OCI-LY3 (cell line): ENCODE data around the gene HOXD3.

Source experiments
- H2AFZ ChIP-seq: fragments of 200-600, 300-600 bp; shearing (Covaris generic); 2 replicates; pipeline ENCODE4 v1.6.0; 2014; ENCODE audit warnings: antibody characterized with exemption, low read depth, low read length
- H3K27ac ChIP-seq: fragments of 200-600, 300-600 bp; sonication (generic); 2 replicates; pipeline ENCODE4 v1.5.1; 2014; ENCODE audit warnings: mild to moderate bottlenecking, low read length, moderate library complexity, mixed read lengths
- H3K27me3 ChIP-seq: fragments of 200-600, 300-600 bp; sonication (generic); 2 replicates; pipeline ENCODE4 v1.6.1; 2014; ENCODE audit warnings: low read depth, low read length, mixed read lengths
- H3K36me3 ChIP-seq: fragments of 200-600, 300-600 bp; sonication (generic); replicated peaks from 2 replicates; pipeline ENCODE3; 2014; ENCODE audit warnings: low read depth, low read length, mixed read lengths
- H3K4me1 ChIP-seq: fragments of 300-600, 200-600 bp; sonication (generic); 2 replicates; pipeline ENCODE4 v1.6.1; 2014; ENCODE audit warnings: low read length, mixed read lengths
- H3K4me2 ChIP-seq: fragments of 200-600, 300-600 bp; sonication (generic); 2 replicates; pipeline ENCODE4 v1.6.1; 2014; ENCODE audit warnings: low read length, mixed read lengths
- H3K4me3 ChIP-seq: fragments of 300-600, 200-600 bp; sonication (generic); 2 replicates; pipeline ENCODE4 v1.5.1; 2014; ENCODE audit warnings: antibody characterized with exemption, mild to moderate bottlenecking, low read length, moderate library complexity
- H3K79me2 ChIP-seq: fragments of 300-600, 200-600 bp; shearing (Covaris generic); 2 replicates; pipeline ENCODE4 v1.6.1; 2014; ENCODE audit warnings: mild to moderate bottlenecking, low read length, mixed read lengths
- H3K9ac ChIP-seq: fragments of 300-600, 200-600 bp; shearing (Covaris generic); 2 replicates; pipeline ENCODE4 v1.6.0; 2014; ENCODE audit warnings: mild to moderate bottlenecking, low read length, moderate library complexity
- H3K9me3 ChIP-seq: fragments of 200-600, 300-600 bp; shearing (Covaris generic); 2 replicates; pipeline ENCODE4 v1.6.1; 2014; ENCODE audit warnings: low read length, mixed read lengths; ENCODE audit not compliant: insufficient read depth
- H4K20me1 ChIP-seq: fragments of 200-600, 300-600 bp; sonication (generic); 2 replicates; pipeline ENCODE4 v1.6.1; 2016; ENCODE audit warnings: low read length, mixed read lengths; ENCODE audit not compliant: insufficient read depth
- EZH2phosphoT487 ChIP-seq: fragments of 200-600 bp; shearing (Covaris generic); IDR thresholded peaks from 2 replicates; pipeline ENCODE4 v1.6.1; 2018; ENCODE audit warnings: antibody characterized with exemption, mixed run types, low read depth
- TF ChIP-seq, protein P1 (sequence below): fragments of 200-600, 300-600 bp; sonication (generic); IDR thresholded peaks from 2 replicates; pipeline ENCODE4 v1.5.1; 2014; ENCODE audit warnings: antibody characterized with exemption, low read length, low read depth

Gene HOXD3

DNA sequence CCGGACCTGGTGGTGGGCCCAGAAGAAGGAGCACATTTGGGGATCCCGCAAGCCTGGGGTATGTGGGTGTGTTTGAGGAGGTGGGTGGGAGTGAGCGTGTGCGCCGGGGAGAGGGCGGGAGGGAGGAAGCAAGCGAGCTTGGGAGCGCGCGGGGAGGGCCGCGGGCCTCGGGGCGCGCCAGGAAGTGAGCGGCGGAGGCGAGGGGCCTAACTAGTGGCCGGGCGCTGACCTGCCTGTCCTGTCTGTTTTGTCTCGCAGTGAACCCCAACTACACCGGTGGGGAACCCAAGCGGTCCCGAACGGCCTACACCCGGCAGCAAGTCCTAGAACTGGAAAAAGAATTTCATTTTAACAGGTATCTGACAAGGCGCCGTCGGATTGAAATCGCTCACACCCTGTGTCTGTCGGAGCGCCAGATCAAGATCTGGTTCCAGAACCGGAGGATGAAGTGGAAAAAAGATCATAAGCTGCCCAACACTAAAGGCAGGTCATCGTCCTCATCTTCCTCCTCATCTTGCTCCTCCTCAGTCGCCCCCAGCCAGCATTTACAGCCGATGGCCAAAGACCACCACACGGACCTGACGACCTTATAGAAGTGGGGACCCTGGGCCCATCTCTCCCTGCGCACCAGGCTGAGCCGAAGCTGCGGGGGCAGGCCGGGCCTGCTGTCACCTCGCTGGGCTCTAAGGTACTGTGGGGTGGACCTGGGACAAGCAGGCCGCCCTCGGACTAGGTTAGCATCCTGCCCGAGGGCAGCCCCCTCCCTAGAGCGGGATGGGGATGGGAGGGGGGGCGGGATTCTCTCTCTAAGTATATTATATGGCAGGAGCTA is 4.5 kb upstream of the HOXD3 start:
- Histone ChIP-seq H3K4me1 (no peaks in the 10 kb centered on the region), H2AFZ (no peak overlapping the region), H3K36me3 (no peaks in the 10 kb centered on the region), H3K9ac (no peak overlapping the region), H3K9me3 (no peaks in the 10 kb centered on the region), H3K4me2 (no peak overlapping the region), H4K20me1 (no peaks in the 10 kb centered on the region), H3K27ac (no peak overlapping the region), H3K79me2 (no peaks in the 10 kb centered on the region), H3K4me3 (no peak overlapping the region), H3K27me3 (no peaks in the 10 kb centered on the region)
- TF ChIP-seq EZH2phosphoT487: no peak
- TF ChIP-seq, protein P1, sequence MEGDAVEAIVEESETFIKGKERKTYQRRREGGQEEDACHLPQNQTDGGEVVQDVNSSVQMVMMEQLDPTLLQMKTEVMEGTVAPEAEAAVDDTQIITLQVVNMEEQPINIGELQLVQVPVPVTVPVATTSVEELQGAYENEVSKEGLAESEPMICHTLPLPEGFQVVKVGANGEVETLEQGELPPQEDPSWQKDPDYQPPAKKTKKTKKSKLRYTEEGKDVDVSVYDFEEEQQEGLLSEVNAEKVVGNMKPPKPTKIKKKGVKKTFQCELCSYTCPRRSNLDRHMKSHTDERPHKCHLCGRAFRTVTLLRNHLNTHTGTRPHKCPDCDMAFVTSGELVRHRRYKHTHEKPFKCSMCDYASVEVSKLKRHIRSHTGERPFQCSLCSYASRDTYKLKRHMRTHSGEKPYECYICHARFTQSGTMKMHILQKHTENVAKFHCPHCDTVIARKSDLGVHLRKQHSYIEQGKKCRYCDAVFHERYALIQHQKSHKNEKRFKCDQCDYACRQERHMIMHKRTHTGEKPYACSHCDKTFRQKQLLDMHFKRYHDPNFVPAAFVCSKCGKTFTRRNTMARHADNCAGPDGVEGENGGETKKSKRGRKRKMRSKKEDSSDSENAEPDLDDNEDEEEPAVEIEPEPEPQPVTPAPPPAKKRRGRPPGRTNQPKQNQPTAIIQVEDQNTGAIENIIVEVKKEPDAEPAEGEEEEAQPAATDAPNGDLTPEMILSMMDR: no peak

DNA sequence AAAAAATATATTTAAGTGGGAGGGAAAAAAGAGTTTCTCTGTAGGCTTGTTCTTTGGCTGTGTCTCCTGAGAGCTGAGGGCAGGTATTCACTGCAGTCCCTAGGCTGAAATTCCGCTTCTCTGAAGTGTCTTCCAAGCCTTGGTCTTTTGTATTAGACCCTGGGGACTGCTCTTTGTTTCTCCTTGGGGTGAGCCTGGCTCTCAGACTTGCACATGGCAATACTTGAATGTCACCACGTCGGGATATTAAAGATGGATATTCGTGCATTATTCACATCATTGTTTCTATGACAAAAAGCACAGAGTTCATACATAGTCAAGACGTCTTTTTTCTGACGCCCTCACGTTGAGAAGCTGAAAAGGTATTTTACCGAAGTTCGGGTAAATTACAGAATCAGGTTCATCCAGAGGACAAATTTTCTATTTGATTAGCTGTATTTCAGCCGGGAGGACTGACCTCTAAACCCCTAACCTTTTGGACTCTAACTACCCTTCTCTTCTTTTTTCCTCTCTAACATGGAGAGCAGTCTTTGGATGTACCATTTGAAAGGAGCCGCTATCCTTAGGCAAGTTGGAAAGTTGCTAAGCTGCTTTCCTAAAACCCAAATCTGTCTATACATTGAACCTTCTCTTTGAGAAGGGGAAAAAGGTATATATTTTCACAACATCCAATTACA is 2.4 kb upstream of the HOXD3 start:
- Histone ChIP-seq H3K9me3 (no peaks in the 10 kb centered on the region), H3K36me3 (no peaks in the 10 kb centered on the region), H3K27ac (no peak overlapping the region), H3K9ac (no peak overlapping the region), H3K4me3 (no peak overlapping the region), H3K27me3 (no peaks in the 10 kb centered on the region), H4K20me1 (no peaks in the 10 kb centered on the region), H3K4me1 (no peaks in the 10 kb centered on the region), H2AFZ (no peak overlapping the region), H3K79me2 (no peaks in the 10 kb centered on the region), H3K4me2 (no peak overlapping the region)
- no peak for TF ChIP-seq EZH2phosphoT487

DNA sequence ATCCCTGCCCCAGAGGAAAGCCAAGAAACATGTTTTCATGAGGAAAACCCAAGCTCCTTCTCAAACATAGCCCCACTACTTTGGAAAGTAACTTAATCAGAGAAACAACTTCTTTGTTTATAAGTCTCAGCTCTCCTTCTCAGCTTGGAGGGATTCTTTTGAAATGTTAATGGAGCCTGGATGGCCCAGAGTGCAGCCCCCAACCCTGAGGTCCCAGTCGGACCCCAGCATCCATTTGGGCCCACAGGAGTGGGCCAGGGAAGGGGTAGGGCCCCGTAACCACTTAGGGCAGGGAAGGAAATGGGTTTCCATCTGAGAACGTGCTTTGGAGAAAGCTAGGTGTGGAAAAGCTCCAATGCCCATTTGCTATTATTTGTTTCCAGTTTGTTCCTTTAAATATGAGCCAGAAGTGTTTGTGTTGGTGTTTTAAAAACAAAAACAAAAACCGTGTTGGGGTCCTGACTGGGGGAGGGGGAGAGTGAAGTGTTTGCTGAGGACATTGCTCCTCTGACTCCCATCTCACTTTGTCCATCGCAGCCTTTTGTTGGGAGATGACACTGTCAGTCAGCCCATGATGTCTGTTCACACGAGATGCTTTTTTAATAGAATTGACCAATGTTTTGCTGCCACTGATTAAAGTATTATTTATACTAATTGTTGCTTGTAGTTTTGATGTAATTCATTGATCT is 1.6 kb upstream of the HOXD3 start:
- H3K79me2 ChIP-seq: no peaks in the 10 kb centered on the region
- no peaks in the 10 kb centered on the region for H3K36me3 ChIP-seq
- no peak overlapping the region for H3K4me3 ChIP-seq
- TF ChIP-seq EZH2phosphoT487: no peak
- TF ChIP-seq, protein P1: no peak
- H2AFZ ChIP-seq: no peak overlapping the region
- H3K4me1 ChIP-seq: no peaks in the 10 kb centered on the region
- no peak overlapping the region for H3K9ac ChIP-seq
- no peaks in the 10 kb centered on the region for H4K20me1 ChIP-seq
- H3K27ac ChIP-seq: no peak overlapping the region
- no peaks in the 10 kb centered on the region for H3K27me3 ChIP-seq
- no peaks in the 10 kb centered on the region for H3K9me3 ChIP-seq
- H3K4me2 ChIP-seq: no peak overlapping the region

DNA sequence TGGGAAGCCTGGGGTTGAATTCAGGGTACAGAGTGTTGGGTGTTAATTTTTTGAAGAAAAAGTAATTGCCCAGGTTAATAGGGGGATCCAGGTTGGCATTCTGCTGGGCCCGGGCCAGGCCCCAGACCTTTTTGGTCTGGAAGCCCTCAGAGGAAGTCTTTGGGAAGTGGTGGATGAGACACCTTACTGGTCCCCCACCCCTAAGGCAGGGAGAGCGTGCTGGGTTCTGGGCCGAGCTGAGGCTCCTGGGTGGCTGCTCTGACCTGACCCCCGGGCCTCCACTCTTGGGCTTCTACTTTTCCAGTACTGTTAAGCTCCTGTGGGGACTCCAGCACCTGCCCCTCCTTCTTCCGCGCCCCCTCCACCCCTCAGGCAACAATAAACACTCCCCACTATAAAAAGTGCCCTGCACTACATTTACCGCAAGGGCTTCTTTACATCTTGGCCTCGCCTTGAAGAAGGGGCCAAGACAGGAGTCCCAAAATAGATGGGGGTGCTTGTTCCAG is 753 bp upstream of the HOXD3 start:
- no peaks in the 10 kb centered on the region for H4K20me1 ChIP-seq
- no peak overlapping the region for H3K9ac ChIP-seq
- no peaks in the 10 kb centered on the region for H3K9me3 ChIP-seq
- no peaks in the 10 kb centered on the region for H3K27me3 ChIP-seq
- no peak overlapping the region for H2AFZ ChIP-seq
- no peak overlapping the region for H3K4me3 ChIP-seq
- no peak overlapping the region for H3K4me2 ChIP-seq
- H3K27ac ChIP-seq: no peak overlapping the region
- H3K36me3 ChIP-seq: no peaks in the 10 kb centered on the region
- TF ChIP-seq, protein P1: no peak
- TF ChIP-seq EZH2phosphoT487: no peak
- no peaks in the 10 kb centered on the region for H3K4me1 ChIP-seq
- H3K79me2 ChIP-seq: no peaks in the 10 kb centered on the region
